Liver (tissue), 9 donors: ENCODE results near the gene COPG2. TPM values are rescaled to one million over a fixed set of nuclear protein-coding genes. Genes with fewer than 3 reads are reported as not detected.

ENCODE experiments used
- DNase-seq: peaks from one replicate; pipeline ENCODE4 v3.0.0-alpha.2; 2017; ENCODE audit warnings: low spot score
- H3K27ac ChIP-seq, 2 donors: one replicate each; pipeline ENCODE4 v1.7.0; 2013; ENCODE audit warnings: inconsistent platforms in 2 of 2, low read length in 2 of 2, control low read depth in 1 of 2, low read depth in 1 of 2, mild to moderate bottlenecking in 1 of 2
- H3K27me3 ChIP-seq, 4 donors: one replicate each; pipeline versions ENCODE4 v1.6.1 to v1.7.0; 2013; ENCODE audit warnings: low read length in 3 of 4, inconsistent platforms in 1 of 4, mild to moderate bottlenecking in 1 of 4, moderate library complexity in 1 of 4; ENCODE audit not compliant: control insufficient read depth in 4 of 4, insufficient read depth in 4 of 4
- H3K36me3 ChIP-seq, 4 donors: one replicate each; pipeline versions ENCODE4 v1.6.1 to v1.7.0; 2013; ENCODE audit warnings: low read length in 3 of 4, mild to moderate bottlenecking in 3 of 4, low read depth in 1 of 4, moderate library complexity in 1 of 4; ENCODE audit not compliant: control insufficient read depth in 4 of 4, insufficient read depth in 3 of 4
- H3K4me1 ChIP-seq, 4 donors: one replicate each; pipeline versions ENCODE4 v1.6.1 to v1.7.0; 2013; ENCODE audit warnings: low read length in 3 of 4, mild to moderate bottlenecking in 3 of 4, moderate library complexity in 1 of 4; ENCODE audit not compliant: control insufficient read depth in 4 of 4, insufficient read depth in 4 of 4
- H3K4me3 ChIP-seq, 3 donors: one replicate each; pipeline versions ENCODE4 v1.6.1 to v1.7.0; 2013; ENCODE audit warnings: low read length in 3 of 3, control low read depth in 1 of 3, low read depth in 1 of 3, mild to moderate bottlenecking in 1 of 3
- H3K9ac ChIP-seq, 2 donors: one replicate each; pipeline ENCODE4 v1.7.0; 2013; ENCODE audit warnings: low read length in 2 of 2, mild to moderate bottlenecking in 2 of 2, moderate library complexity in 2 of 2, control low read depth in 1 of 2, low read depth in 1 of 2
- H3K9me3 ChIP-seq, 4 donors: one replicate each; pipeline versions ENCODE4 v1.6.1 to v1.7.0; 2013; ENCODE audit warnings: low read length in 3 of 4; ENCODE audit not compliant: control insufficient read depth in 4 of 4
- ATF3 ChIP-seq: IDR thresholded peaks from 2 replicates; pipeline ENCODE4 v1.6.1; 2016; ENCODE audit warnings: antibody characterized with exemption
- CTCF ChIP-seq: fragments of 150-350 bp; IDR thresholded peaks from 2 replicates; pipeline ENCODE4 v1.5.1; 2017; ENCODE audit warnings: improper control_type of control experiment, low read depth, low read length; ENCODE audit not compliant: missing input control
- EGR1 ChIP-seq, 2 donors: IDR thresholded peaks; 2 replicates each; pipeline ENCODE4 v1.6.1; 2016 to 2018; ENCODE audit warnings: antibody characterized with exemption in 2 of 2, low read depth in 2 of 2
- FOXA1 ChIP-seq: IDR thresholded peaks from 2 replicates; pipeline ENCODE4 v1.6.1; 2016; ENCODE audit warnings: antibody characterized with exemption
- FOXA2 ChIP-seq: IDR thresholded peaks from 2 replicates; pipeline ENCODE4 v1.6.1; 2016; ENCODE audit warnings: antibody characterized with exemption
- GABPA ChIP-seq, 2 donors: IDR thresholded peaks in 1 of 2; conservative IDR thresholded peaks in 1 of 2; 2 replicates each; pipeline ENCODE4 v1.6.1; 2016; ENCODE audit warnings: antibody characterized with exemption in 2 of 2, mild to moderate bottlenecking in 1 of 2, moderate library complexity in 1 of 2
- HNF4A ChIP-seq, 2 donors: conservative IDR thresholded peaks; 2 replicates each; pipeline ENCODE4 v1.6.1; 2016; ENCODE audit warnings: antibody characterized with exemption in 2 of 2, mild to moderate bottlenecking in 2 of 2
- HNF4G ChIP-seq: IDR thresholded peaks from 2 replicates; pipeline ENCODE4 v1.6.1; 2016; ENCODE audit warnings: antibody characterized with exemption
- JUND ChIP-seq, 2 donors: IDR thresholded peaks; 2 replicates each; pipeline ENCODE4 v1.6.1; 2016; ENCODE audit warnings: antibody characterized with exemption in 2 of 2
- MAX ChIP-seq: IDR thresholded peaks from 2 replicates; pipeline ENCODE4 v1.6.1; 2016; ENCODE audit warnings: antibody characterized with exemption
- NR2F2 ChIP-seq: IDR thresholded peaks from 2 replicates; pipeline ENCODE4 v1.6.1; 2016; ENCODE audit warnings: antibody characterized with exemption
- RAD21 ChIP-seq, 2 donors: IDR thresholded peaks; 2 replicates each; pipeline ENCODE4 v1.6.1; 2016; ENCODE audit warnings: antibody characterized with exemption in 2 of 2, mild to moderate bottlenecking in 2 of 2
- REST ChIP-seq: IDR thresholded peaks from 2 replicates; pipeline ENCODE4 v1.6.1; 2016; ENCODE audit warnings: antibody characterized with exemption, mild to moderate bottlenecking
- RXRA ChIP-seq, 2 donors: IDR thresholded peaks; 2 replicates each; pipeline ENCODE4 v1.6.1; 2017 to 2018; ENCODE audit warnings: antibody characterized with exemption in 2 of 2, mild to moderate bottlenecking in 1 of 2
- SP1 ChIP-seq: IDR thresholded peaks from 2 replicates; pipeline ENCODE4 v1.6.1; 2018; ENCODE audit warnings: antibody characterized with exemption, mild to moderate bottlenecking
- TAF1 ChIP-seq: conservative IDR thresholded peaks from 2 replicates; pipeline ENCODE4 v1.6.1; 2016; ENCODE audit warnings: antibody characterized with exemption, mild to moderate bottlenecking
- YY1 ChIP-seq: IDR thresholded peaks from 2 replicates; pipeline ENCODE4 v1.6.1; 2016; ENCODE audit warnings: antibody characterized with exemption, mild to moderate bottlenecking
- ZBTB33 ChIP-seq: IDR thresholded peaks from 2 replicates; pipeline ENCODE4 v1.6.1; 2016; ENCODE audit warnings: antibody characterized with exemption
- WGBS: extraction: QIAGEN DNeasy Blood & Tissue Kit; methylation state at CpG from one replicate; pipeline ENCODE4 v1.1.7; 2013; 5-methylcytosine and 5-hydroxymethylcytosine counted together
- polyA plus RNA-seq, 2 donors: library from polyadenylated mRNA; stranded (reverse) in 1 of 2; unstranded in 1 of 2; fragments of 200-250 nt in 1 of 2; fragments of >200 nt in 1 of 2; fragmentation: Nextera tagmentation in 1 of 2; extraction: Ambion mirVana in 1 of 2; gene quantifications; one replicate each; pipeline versions ENCODE4 v1.2.1 to v1.2.3, GENCODE V29; 2013 to 2015
- total RNA-seq, 2 donors: library from RNA; depleted of rRNA; stranded (reverse); fragments of >200 nt; gene quantifications; one replicate each; pipeline ENCODE4 v1.2.3, GENCODE V29; 2014
- donor health status: healthy.
- donor health status: healthy.
- donor health status: healthy.
- donor health status: healthy.
- donor health status: healthy.

COPG2 gene
- total and polyA plus RNA-seq, 4 donors, result 0.99 to 10.3 (median 4.7) TPM

- Histone ChIP-seq H3K27me3 (no peaks in the 10 kb centered on the region), H3K9me3 (no peaks in the 10 kb centered on the region), H3K4me3 (no peak overlapping the region), H3K27ac (no peak overlapping the region), H3K36me3 (no peaks in the 10 kb centered on the region), H3K9ac (no peak overlapping the region), H3K4me1 (no peaks in the 10 kb centered on the region)
- TF ChIP-seq REST (no peak), MAX (no peak), JUND (IDR thresholded peaks at IDR 0.05) (no peak), GABPA (IDR thresholded peaks at IDR 0.05 in 1 of 2, conservative IDR thresholded peaks at IDR 0.05 in 1 of 2) (no peak), FOXA2 (no peak)
- no peak for DNase-seq
- 98% methylated on average over 2 of the region's 2 CpGs for WGBS
Observed at GRCh38 chr7:130683026-130683425, 14.5 kb upstream of the COPG2 start.

GRCh38 chr7:130674456-130674855, 5.9 kb upstream of the COPG2 start:
- no peak for DNase-seq
- Histone ChIP-seq H3K4me1 (no peaks in the 10 kb centered on the region), H3K27me3 (no peaks in the 10 kb centered on the region), H3K4me3 (no peak overlapping the region), H3K9me3 (no peaks in the 10 kb centered on the region), H3K9ac (no peak overlapping the region), H3K36me3 (no peaks in the 10 kb centered on the region), H3K27ac (no peak overlapping the region)
- WGBS, result 72% methylated on average over 2 of the region's 2 CpGs
- TF ChIP-seq MAX, result no peak
- TF ChIP-seq ATF3, result no peak
- no peak for TF ChIP-seq TAF1
- no peak for TF ChIP-seq HNF4G
- no peak for TF ChIP-seq HNF4A (conservative IDR thresholded peaks at IDR 0.05)
- TF ChIP-seq NR2F2, result no peak
- no peak for TF ChIP-seq GABPA (IDR thresholded peaks at IDR 0.05 in 1 of 2, conservative IDR thresholded peaks at IDR 0.05 in 1 of 2)
- no peak for TF ChIP-seq RAD21 (IDR thresholded peaks at IDR 0.05)
- TF ChIP-seq ZBTB33, result no peak
- TF ChIP-seq CTCF, result no peak
- TF ChIP-seq FOXA2, result no peak
- TF ChIP-seq JUND (IDR thresholded peaks at IDR 0.05), result no peak
- no peak for TF ChIP-seq REST
- no peak for TF ChIP-seq SP1
- TF ChIP-seq RXRA (IDR thresholded peaks at IDR 0.05), result no peak
- TF ChIP-seq FOXA1, result no peak
- TF ChIP-seq EGR1 (IDR thresholded peaks at IDR 0.05; ENCODE audit: low read depth in 2 of 2), result no peak
- TF ChIP-seq YY1, result no peak
